Fibroblast of lung (primary cell): ENCODE measurements around the gene RNU11. TPM values are rescaled to one million over a fixed set of nuclear protein-coding genes. Genes with fewer than 3 reads are reported as not detected.
"Not testable (repeated sequence)": the region's sequence is repeated elsewhere in the genome, so short reads cannot be mapped to it uniquely, and the experiment has no call there.

Source experiments
- DNase-seq, 2 donors: peaks; one replicate each; pipeline versions ENCODE4 v3.0.0 to v3.0.0-alpha.2; 2010; ENCODE audit warnings: low read depth in 2 of 2
- H2AFZ ChIP-seq: 2 replicates; pipeline ENCODE4 v1.5.1; 2012; ENCODE audit warnings: low read length, control low read depth, inconsistent platforms
- H3K27ac ChIP-seq: 2 replicates; pipeline ENCODE4 v1.5.1; 2011; ENCODE audit warnings: low read length, control low read depth; ENCODE audit not compliant: insufficient read depth
- H3K27me3 ChIP-seq: 2 replicates; pipeline ENCODE4 v1.5.1; 2011; ENCODE audit warnings: mild to moderate bottlenecking, low read length; ENCODE audit not compliant: control insufficient read depth, insufficient read depth
- H3K36me3 ChIP-seq: 2 replicates; pipeline ENCODE4 v1.5.1; 2011; ENCODE audit warnings: low read length; ENCODE audit not compliant: control insufficient read depth, insufficient read depth
- H3K4me1 ChIP-seq: 2 replicates; pipeline ENCODE4 v1.5.1; 2011; ENCODE audit warnings: low read length; ENCODE audit not compliant: control insufficient read depth, insufficient read depth; ENCODE audit errors: extremely low read depth
- H3K4me2 ChIP-seq: 2 replicates; pipeline ENCODE4 v1.5.1; 2011; ENCODE audit warnings: low read length, control low read depth; ENCODE audit not compliant: insufficient read depth; ENCODE audit errors: extremely low read depth
- H3K4me3 ChIP-seq, 4 experiments: fragments of 200-600 bp in 1 of 4; sonication (generic) in 1 of 4; replicated peaks in 1 of 4; 2 replicates each; pipeline ENCODE4 v1.5.1; 2011 to 2016; ENCODE audit warnings: low read length in 4 of 4, low read depth in 3 of 4, mild to moderate bottlenecking in 3 of 4, control low read depth in 2 of 4, inconsistent platforms in 1 of 4, mixed read lengths in 1 of 4; ENCODE audit not compliant: insufficient read depth in 1 of 4; ENCODE audit errors: control extremely low read depth in 1 of 4
- H3K79me2 ChIP-seq: 2 replicates; pipeline ENCODE4 v1.5.1; 2012; ENCODE audit warnings: mild to moderate bottlenecking, low read length, inconsistent platforms; ENCODE audit not compliant: control insufficient read depth, insufficient read depth
- H3K9ac ChIP-seq: 2 replicates; pipeline ENCODE4 v1.5.1; 2011; ENCODE audit warnings: mild to moderate bottlenecking, low read length, control low read depth; ENCODE audit not compliant: insufficient read depth
- H3K9me3 ChIP-seq: 2 replicates; pipeline ENCODE4 v1.5.1; 2012; ENCODE audit warnings: low read depth, low read length; ENCODE audit not compliant: control insufficient read depth, insufficient read depth
- H4K20me1 ChIP-seq: 2 replicates; pipeline ENCODE4 v1.5.1; 2011; ENCODE audit warnings: low read length; ENCODE audit not compliant: control insufficient read depth, insufficient read depth; ENCODE audit errors: extremely low read depth
- CTCF ChIP-seq, 2 donors: IDR thresholded peaks in 1 of 2; conservative IDR thresholded peaks in 1 of 2; 1 replicate in 1 of 2; 2 replicates in 1 of 2; pipeline ENCODE4 v1.5.1; 2011 to 2012; ENCODE audit warnings: low read length in 2 of 2, control low read depth in 1 of 2, inconsistent platforms in 1 of 2, low read depth in 1 of 2, mild to moderate bottlenecking in 1 of 2
- EZH2 ChIP-seq: IDR thresholded peaks from 2 replicates; pipeline ENCODE4 v1.5.1; 2012; ENCODE audit warnings: low read length, control low read depth, mild to moderate bottlenecking; ENCODE audit errors: missing control alignments
- polyA plus RNA-seq, 2 donors: library from polyadenylated mRNA; depleted of rRNA in 1 of 2; stranded (reverse) in 1 of 2; unstranded in 1 of 2; fragments of >200 nt; gene quantifications; 2 replicates each; pipeline ENCODE4 v1.2.1, GENCODE V29; 2011 to 2012; ENCODE audit warnings: missing spikeins in 1 of 2
- total RNA-seq: library from RNA; depleted of rRNA; stranded (reverse); fragments of >200 nt; gene quantifications from 2 replicates; pipeline ENCODE4 v1.2.1, GENCODE V29; 2014

Gene RNU11
- total and polyA plus RNA-seq, 2 donors (not counting 1 experiment from before 2014, with no cell fraction given), result not detected

GRCh38 chr1:28644494-28644893 is 3.9 kb upstream of the RNU11 start:
- Histone ChIP-seq H3K36me3 (no peaks in the 10 kb centered on the region), H3K4me1 (peaks cover 13% of the 10 kb centered on the region), H3K4me3 (peak overlapping the region in 1 of 4 experiments; percentile 99), H2AFZ (no peak overlapping the region), H3K27me3 (no peaks in the 10 kb centered on the region), H4K20me1 (no peaks in the 10 kb centered on the region), H3K9me3 (no peaks in the 10 kb centered on the region), H3K9ac (no peak overlapping the region), H3K79me2 (peaks cover 7% of the 10 kb centered on the region), H3K4me2 (peak overlapping the region; percentile 75), H3K27ac (peak overlapping the region; percentile 92)
- no peak for DNase-seq
- TF ChIP-seq CTCF (conservative IDR thresholded peaks at IDR 0.05 in 1 of 2, IDR thresholded peaks at IDR 0.05 in 1 of 2; ENCODE audit: low read depth in 1 of 2, low read length in 2 of 2) (no peak), EZH2 (no peak)

GRCh38 chr1:28645406-28645805 is 3.0 kb upstream of the RNU11 start:
- DNase-seq, H3K27me3 ChIP-seq, H3K9me3 ChIP-seq, H3K27ac ChIP-seq, H2AFZ ChIP-seq, H3K79me2 ChIP-seq, H4K20me1 ChIP-seq, H3K36me3 ChIP-seq, H3K4me3 ChIP-seq, H3K4me2 ChIP-seq, H3K9ac ChIP-seq: not testable (repeated sequence)
- peaks cover 13% of the 10 kb centered on the region for H3K4me1 ChIP-seq

GRCh38 chr1:28646040-28646439 is 2.4 kb upstream of the RNU11 start:
- H3K4me2 ChIP-seq, result no peak overlapping the region
- no peak overlapping the region for H3K27ac ChIP-seq
- H3K9ac ChIP-seq, result no peak overlapping the region
- no peak overlapping the region for H3K4me3 ChIP-seq
- H3K79me2 ChIP-seq, result peaks cover 7% of the 10 kb centered on the region
- H4K20me1 ChIP-seq, result no peaks in the 10 kb centered on the region
- no peaks in the 10 kb centered on the region for H3K27me3 ChIP-seq
- H3K4me1 ChIP-seq, result peaks cover 13% of the 10 kb centered on the region
- H2AFZ ChIP-seq, result no peak overlapping the region
- no peak for TF ChIP-seq EZH2
- no peaks in the 10 kb centered on the region for H3K36me3 ChIP-seq
- DNase-seq, result no peak
- H3K9me3 ChIP-seq, result no peaks in the 10 kb centered on the region

- no peaks in the 10 kb centered on the region for H3K79me2 ChIP-seq
- no peaks in the 10 kb centered on the region for H3K36me3 ChIP-seq
- H3K4me1 ChIP-seq, result peaks cover 13% of the 10 kb centered on the region
- DNase-seq, result peak; percentile 92 to 95
- peak overlapping the region; percentile 83 for H3K4me2 ChIP-seq
- H2AFZ ChIP-seq, result peak overlapping the region; percentile 89
- no peaks in the 10 kb centered on the region for H3K27me3 ChIP-seq
- H3K9me3 ChIP-seq, result no peaks in the 10 kb centered on the region
- peak overlapping the region; percentile 95 for H3K27ac ChIP-seq
- peak overlapping the region; percentile 73 for H3K9ac ChIP-seq
- H4K20me1 ChIP-seq, result no peaks in the 10 kb centered on the region
- H3K4me3 ChIP-seq, result peak overlapping the region in 3 of 4 experiments; percentile 39 to 55 (median 54)
- TF ChIP-seq CTCF (conservative IDR thresholded peaks at IDR 0.05 in 1 of 2, IDR thresholded peaks at IDR 0.05 in 1 of 2; ENCODE audit: low read depth in 1 of 2, low read length in 2 of 2) (no peak), EZH2 (no peak)
Observed at GRCh38 chr1:28648008-28648473, 359 bp upstream of the RNU11 start.

- not testable (repeated sequence) for H3K9me3 ChIP-seq, DNase-seq, H3K27me3 ChIP-seq, H3K36me3 ChIP-seq, H3K27ac ChIP-seq, H2AFZ ChIP-seq, H3K9ac ChIP-seq, H3K79me2 ChIP-seq, H3K4me3 ChIP-seq, H3K4me1 ChIP-seq, H4K20me1 ChIP-seq, H3K4me2 ChIP-seq
Observed at GRCh38 chr1:28653063-28653462, 4.7 kb downstream of the RNU11 start.
